H9 (cell line): ENCODE results near the gene CFAP97D1. TPM values are rescaled to one million over a fixed set of nuclear protein-coding genes. Genes with fewer than 3 reads are reported as not detected.

Experiments
- DNase-seq: peaks from one replicate; pipeline ENCODE4 v3.0.0-alpha.2; 2017
- H2AFZ ChIP-seq: one replicate; pipeline ENCODE4 v1.6.1; 2013; ENCODE audit warnings: mild to moderate bottlenecking, low read length, control low read depth, moderate library complexity
- H2AK5ac ChIP-seq: 2 replicates; pipeline ENCODE4 v1.6.1; 2013; ENCODE audit warnings: low read length, control low read depth, mixed read lengths; ENCODE audit not compliant: insufficient read length
- H2BK120ac ChIP-seq: one replicate; pipeline ENCODE4 v1.6.1; 2013; ENCODE audit warnings: low read depth, mild to moderate bottlenecking, low read length, control low read depth, inconsistent platforms; ENCODE audit not compliant: poor library complexity, severe bottlenecking
- H2BK12ac ChIP-seq: 2 replicates; pipeline ENCODE4 v1.6.1; 2013; ENCODE audit warnings: low read length, control low read depth, mixed read lengths, low read depth; ENCODE audit not compliant: insufficient read length
- H2BK15ac ChIP-seq: 2 replicates; pipeline ENCODE4 v1.6.1; 2013; ENCODE audit warnings: low read depth, low read length, control low read depth
- H2BK20ac ChIP-seq: one replicate; pipeline ENCODE4 v1.6.1; 2013; ENCODE audit warnings: low read depth, mild to moderate bottlenecking, low read length, control low read depth, inconsistent platforms; ENCODE audit not compliant: poor library complexity, severe bottlenecking
- H2BK5ac ChIP-seq: 2 replicates; pipeline ENCODE4 v1.6.1; 2013; ENCODE audit warnings: low read length, control low read depth, mixed read lengths; ENCODE audit not compliant: insufficient read length
- H3K14ac ChIP-seq: 2 replicates; pipeline ENCODE4 v1.6.1; 2013; ENCODE audit warnings: low read length, control low read depth; ENCODE audit not compliant: insufficient read depth
- H3K18ac ChIP-seq: 2 replicates; pipeline ENCODE4 v1.6.1; 2013; ENCODE audit warnings: low read depth, mild to moderate bottlenecking, mixed read lengths, low read length, control low read depth; ENCODE audit not compliant: insufficient read length
- H3K23ac ChIP-seq: 2 replicates; pipeline ENCODE4 v1.6.1; 2013; ENCODE audit warnings: low read length, control low read depth, mixed read lengths, low read depth; ENCODE audit not compliant: insufficient read length
- H3K23me2 ChIP-seq: 2 replicates; pipeline ENCODE4 v1.6.1; 2013; ENCODE audit warnings: low read depth, mild to moderate bottlenecking, mixed read lengths, low read length, control low read depth; ENCODE audit not compliant: insufficient read length, poor library complexity, severe bottlenecking
- H3K27ac ChIP-seq: 2 replicates; pipeline ENCODE4 v1.5.1; 2013; ENCODE audit warnings: low read length, control low read depth, mixed read lengths, low read depth; ENCODE audit not compliant: insufficient read length
- H3K27me3 ChIP-seq: 2 replicates; pipeline ENCODE4 v1.6.1; 2013; ENCODE audit warnings: low read length, control low read depth, inconsistent platforms; ENCODE audit not compliant: insufficient read depth
- H3K4ac ChIP-seq: 2 replicates; pipeline ENCODE4 v1.6.1; 2013; ENCODE audit warnings: low read depth, mild to moderate bottlenecking, control low read depth, inconsistent platforms, low read length, moderate library complexity
- H3K4me1 ChIP-seq: 2 replicates; pipeline ENCODE4 v1.6.1; 2013; ENCODE audit warnings: low read length, control low read depth, inconsistent platforms; ENCODE audit not compliant: insufficient read depth
- H3K4me2 ChIP-seq: 2 replicates; pipeline ENCODE4 v1.6.1; 2013; ENCODE audit warnings: low read length, control low read depth, mixed read lengths; ENCODE audit not compliant: insufficient read length, insufficient read depth
- H3K56ac ChIP-seq: 2 replicates; pipeline ENCODE4 v1.6.1; 2013; ENCODE audit warnings: low read depth, mild to moderate bottlenecking, mixed read lengths, low read length, control low read depth; ENCODE audit not compliant: insufficient read length
- H3K79me1 ChIP-seq: 2 replicates; pipeline ENCODE4 v1.6.1; 2013; ENCODE audit warnings: low read depth, mild to moderate bottlenecking, moderate library complexity, low read length, control low read depth, inconsistent platforms; ENCODE audit not compliant: insufficient read depth, poor library complexity, severe bottlenecking
- H3K79me2 ChIP-seq: 2 replicates; pipeline ENCODE4 v1.6.1; 2013; ENCODE audit warnings: low read length, control low read depth, inconsistent platforms; ENCODE audit not compliant: insufficient read depth
- H3K9ac ChIP-seq: 2 replicates; pipeline ENCODE4 v1.6.1; 2013; ENCODE audit warnings: low read length, control low read depth, mixed read lengths; ENCODE audit not compliant: insufficient read length; ENCODE audit errors: extremely low read depth
- H3K9me3 ChIP-seq: one replicate; pipeline ENCODE4 v1.6.1; 2013; ENCODE audit warnings: low read depth, low read length, inconsistent platforms; ENCODE audit not compliant: control insufficient read depth
- H3T11ph ChIP-seq: one replicate; pipeline ENCODE4 v1.6.1; 2013; ENCODE audit warnings: mild to moderate bottlenecking, low read length, control low read depth, inconsistent platforms
- H4K20me1 ChIP-seq: one replicate; pipeline ENCODE4 v1.6.1; 2013; ENCODE audit not compliant: control insufficient read depth, insufficient read length, insufficient read depth
- H4K5ac ChIP-seq: 2 replicates; pipeline ENCODE4 v1.6.1; 2013; ENCODE audit warnings: low read depth, mild to moderate bottlenecking, mixed read lengths, low read length, control low read depth; ENCODE audit not compliant: insufficient read length
- H4K8ac ChIP-seq: replicated peaks from 2 replicates; pipeline ENCODE4 v1.6.1; 2013; ENCODE audit warnings: low read length, control low read depth, mixed read lengths, low read depth; ENCODE audit not compliant: insufficient read length
- H4K91ac ChIP-seq: 2 replicates; pipeline ENCODE4 v1.6.1; 2013; ENCODE audit warnings: low read depth, mild to moderate bottlenecking, moderate library complexity, mixed read lengths, low read length, control low read depth; ENCODE audit not compliant: insufficient read length
- H3K27ac Mint-ChIP-seq, 3 experiments: 2 replicates in 2 of 3; 3 replicates in 1 of 3; pipeline ENCODE4 v1.8.0; 2020 to 2021; ENCODE audit warnings: mixed read lengths in 3 of 3, mild to moderate bottlenecking in 1 of 3, moderate library complexity in 1 of 3
- H3K27me3 Mint-ChIP-seq: 2 replicates; pipeline ENCODE4 v1.8.0; 2021; ENCODE audit warnings: low read depth, mild to moderate bottlenecking, moderate library complexity, mixed read lengths
- H3K36me3 Mint-ChIP-seq, 3 experiments: 2 replicates in 2 of 3; 3 replicates in 1 of 3; pipeline ENCODE4 v1.8.0; 2020 to 2021; ENCODE audit warnings: low read depth in 3 of 3, mixed read lengths in 3 of 3; ENCODE audit not compliant: insufficient read depth in 1 of 3
- H3K4me1 Mint-ChIP-seq, 2 experiments: 2 replicates each; pipeline ENCODE4 v1.8.0; 2020; ENCODE audit warnings: mixed read lengths in 2 of 2
- H3K4me3 Mint-ChIP-seq, 2 experiments: 2 replicates in 1 of 2; 3 replicates in 1 of 2; pipeline ENCODE4 v1.8.0; 2020 to 2021; ENCODE audit warnings: mild to moderate bottlenecking in 2 of 2, mixed read lengths in 2 of 2, moderate library complexity in 1 of 2
- H3K9me3 Mint-ChIP-seq, 2 experiments: 2 replicates in 1 of 2; 3 replicates in 1 of 2; pipeline ENCODE4 v1.8.0; 2020; ENCODE audit warnings: mild to moderate bottlenecking in 2 of 2, mixed read lengths in 2 of 2, moderate library complexity in 1 of 2
- CTCF ChIP-seq: fragments of 200-600 bp; sonication (generic); conservative IDR thresholded peaks from 3 replicates; pipeline ENCODE4 v1.8.0; 2021; ENCODE audit warnings: antibody characterized with exemption, mild to moderate bottlenecking
- WGBS: extraction: QIAGEN DNeasy Blood & Tissue Kit; methylation state at CpG from one replicate; pipeline ENCODE4 v1.1.7; 2013; ENCODE audit warnings: missing lambda C conversion rate, low lambda C conversion rate, mixed read lengths; ENCODE audit not compliant: insufficient read length; ENCODE audit errors: extremely low coverage; 5-methylcytosine and 5-hydroxymethylcytosine counted together
- total RNA-seq: library from RNA; stranded (reverse); gene quantifications from 2 replicates; pipeline ENCODE4 v1.2.1, GENCODE V29; 2021

The CFAP97D1 gene
- total RNA-seq, 1 experiment from 2014 or later = not detected

- H4K8ac ChIP-seq = no peak overlapping the region
- H3K4ac ChIP-seq = no peak overlapping the region
- DNase-seq = no peak
- no peaks in the 10 kb centered on the region for H4K20me1 ChIP-seq
- no peak overlapping the region for H4K91ac ChIP-seq
- no peak overlapping the region for H2BK120ac ChIP-seq
- no peaks in the 10 kb centered on the region for H3K27me3 ChIP-seq
- H3K4me1 ChIP-seq = no peaks in the 10 kb centered on the region
- H2BK5ac ChIP-seq = no peak overlapping the region
- no CpG with 5 or more reads among the region's 4 CpGs for WGBS
- no peaks in the 10 kb centered on the region for H3K23me2 ChIP-seq
- H3T11ph ChIP-seq = no peak overlapping the region
- H3K23ac ChIP-seq = no peak overlapping the region
- H2BK15ac ChIP-seq = no peak overlapping the region
- no peak overlapping the region for H3K9ac ChIP-seq
- no peak overlapping the region for H2BK12ac ChIP-seq
- H3K4me1 Mint-ChIP-seq = peaks cover 15 to 16% of the 10 kb centered on the region in 2 experiments
- H3K79me1 ChIP-seq = no peaks in the 10 kb centered on the region
- H3K4me3 Mint-ChIP-seq = no peak overlapping the region
- H2AK5ac ChIP-seq = no peak overlapping the region
- H3K18ac ChIP-seq = no peak overlapping the region
- H3K27ac Mint-ChIP-seq = no peak overlapping the region
- H3K36me3 Mint-ChIP-seq = peaks cover 0 to 8% (median 2%) of the 10 kb centered on the region in 3 experiments; a peak in 6 of 7 replicates
- no peak overlapping the region for H3K56ac ChIP-seq
- H3K27ac ChIP-seq = no peak overlapping the region
- no peak overlapping the region for H2BK20ac ChIP-seq
- no peak for TF ChIP-seq CTCF
- H3K27me3 Mint-ChIP-seq = no peaks in the 10 kb centered on the region
- H2AFZ ChIP-seq = no peak overlapping the region
- H3K9me3 ChIP-seq = no peaks in the 10 kb centered on the region
- H3K9me3 Mint-ChIP-seq = no peaks in the 10 kb centered on the region
- no peak overlapping the region for H3K4me2 ChIP-seq
- H3K14ac ChIP-seq = no peak overlapping the region
- no peaks in the 10 kb centered on the region for H3K79me2 ChIP-seq
- H4K5ac ChIP-seq = no peak overlapping the region
These were observed 30.0 kb downstream of the CFAP97D1 start for GRCh38 chr17:43810226-43810715.
